K562 (cell line): ENCODE measurements around the gene NMT2. TPM values are rescaled to one million over a fixed set of nuclear protein-coding genes. Genes with fewer than 3 reads are reported as not detected.

Source experiments
- ATAC-seq: fragments of 200-7000 bp; cut with Tn5 transposase; 3 replicates; pipeline ENCODE4 v1.9.1; 2020; ENCODE audit warnings: moderate library complexity
- Bru-seq: library from RNA; stranded (reverse); fragments of 400-500 nt; gene quantifications from one replicate; lab custom pipeline; 2021; lab: Mats Ljungman, UMichigan
- BruChase-seq, 2 experiments: library from RNA; stranded (reverse); fragments of 400-500 nt; gene quantifications; one replicate each; lab custom pipeline; 2021; lab: Mats Ljungman, UMichigan
- BruUV-seq: library from RNA; stranded (reverse); fragments of 400-500 nt; replicated peaks from 2 replicates; lab custom pipeline; 2021; lab: Mats Ljungman, UMichigan
- CTCF ChIA-PET: fragments of 300-600 bp; formaldehyde crosslinking; extraction: SDS; loops from one replicate; lab custom pipeline; 2021; ENCODE audit warnings: low intra/inter-chr PET ratio; lab: Yijun Ruan, JAX
- POLR2A ChIA-PET: fragments of 300-600, 350-650 bp; sonication (Branson Sonifier 250); formaldehyde crosslinking; extraction: SDS; loops from one replicate; lab custom pipeline; 2021; ENCODE audit warnings: antibody characterized with exemption, inconsistent platforms; lab: Yijun Ruan, JAX
- DNase-seq, 4 experiments: peaks; one replicate each; pipeline versions ENCODE4 v3.0.0 to v3.0.0-alpha.2; 2011 to 2018; ENCODE audit warnings: low spot score in 3 of 4, mixed read lengths in 3 of 4; ENCODE audit errors: extremely low read depth in 1 of 4
- FAIRE-seq: peaks from 2 replicates; lab custom pipeline; 2011; peaks lifted over from hg19 to GRCh38; lab: Jason Lieb, UNC
- H2AFZ ChIP-seq: 2 replicates; pipeline ENCODE4 v1.6.0; 2011; ENCODE audit warnings: low read depth, low read length, control low read depth, inconsistent platforms
- H3K27ac ChIP-seq: fragments of 200-600 bp; 3 replicates; pipeline ENCODE4 v1.8.0; 2011; ENCODE audit warnings: low read depth, mild to moderate bottlenecking, control low read depth, inconsistent platforms, low read length, moderate library complexity, mixed read lengths; ENCODE audit errors: extremely low read depth
- H3K27me3 ChIP-seq, 2 experiments: fragments of 300-600 bp in 1 of 2; 2 replicates in 1 of 2; 3 replicates in 1 of 2; pipeline versions ENCODE4 v1.6.0 to v1.8.0; 2011; ENCODE audit warnings: inconsistent platforms in 2 of 2, low read length in 2 of 2, mild to moderate bottlenecking in 1 of 2, mixed read lengths in 1 of 2, moderate library complexity in 1 of 2; ENCODE audit not compliant: control insufficient read depth in 2 of 2, insufficient read depth in 2 of 2
- H3K36me3 ChIP-seq: fragments of 300-600 bp; 3 replicates; pipeline ENCODE4 v1.8.0; 2011; ENCODE audit warnings: mild to moderate bottlenecking, low read length, inconsistent platforms; ENCODE audit not compliant: control insufficient read depth, insufficient read depth
- H3K4me1 ChIP-seq, 2 experiments: fragments of 200-600 bp in 1 of 2; replicated peaks in 1 of 2; 2 replicates in 1 of 2; 3 replicates in 1 of 2; pipeline versions ENCODE4 v1.5.1 to v1.8.0; 2011; ENCODE audit warnings: inconsistent platforms in 2 of 2, low read length in 2 of 2, mild to moderate bottlenecking in 1 of 2, mixed read lengths in 1 of 2, moderate library complexity in 1 of 2; ENCODE audit not compliant: control insufficient read depth in 2 of 2, insufficient read depth in 2 of 2
- H3K4me2 ChIP-seq: 2 replicates; pipeline ENCODE4 v1.6.1; 2011; ENCODE audit warnings: low read length, control low read depth, inconsistent platforms, mixed read lengths; ENCODE audit not compliant: insufficient read depth
- H3K4me3 ChIP-seq: fragments of 200-600 bp; sonication (generic), shearing (Covaris generic); 2 replicates; pipeline ENCODE4 v1.5.1; 2016; ENCODE audit warnings: control low read depth, inconsistent platforms
- H3K79me2 ChIP-seq: fragments of 200-600 bp; 3 replicates; pipeline ENCODE4 v1.8.0; 2011; ENCODE audit warnings: low read length, inconsistent platforms; ENCODE audit not compliant: control insufficient read depth, insufficient read depth
- H3K9ac ChIP-seq, 2 experiments: 2 replicates each; pipeline versions ENCODE4 v1.6.0 to v1.6.1; 2011; ENCODE audit warnings: low read depth in 2 of 2, low read length in 2 of 2, control low read depth in 1 of 2, inconsistent platforms in 1 of 2, mild to moderate bottlenecking in 1 of 2, mixed read lengths in 1 of 2; ENCODE audit not compliant: insufficient read depth in 1 of 2
- H3K9me1 ChIP-seq: one replicate; pipeline ENCODE4 v1.6.0; 2011; ENCODE audit warnings: inconsistent platforms, mild to moderate bottlenecking, low read length, moderate library complexity; ENCODE audit not compliant: control insufficient read depth, insufficient read depth
- H3K9me3 ChIP-seq: replicated peaks from 2 replicates; pipeline ENCODE4 v1.5.1; 2011; ENCODE audit warnings: low read depth, low read length, inconsistent platforms; ENCODE audit not compliant: control insufficient read depth, insufficient read depth
- H4K20me1 ChIP-seq: replicated peaks from 2 replicates; pipeline ENCODE4 v1.6.1; 2011; ENCODE audit warnings: low read length, inconsistent platforms, mixed read lengths; ENCODE audit not compliant: control insufficient read depth, insufficient read depth
- BHLHE40 ChIP-seq: IDR thresholded peaks from 2 replicates; pipeline ENCODE4 v1.6.1; 2011; ENCODE audit warnings: low read length, improper control_type of control experiment
- HDAC1 ChIP-seq, 2 experiments: fragments of 450-650 bp; IDR thresholded peaks; 2 replicates each; pipeline ENCODE4 v1.6.1; 2016 to 2017; ENCODE audit warnings: inconsistent platforms in 1 of 2, mild to moderate bottlenecking in 1 of 2, moderate library complexity in 1 of 2
- SP1 ChIP-seq: sonication (generic); formaldehyde crosslinking; IDR thresholded peaks from 2 replicates; pipeline ENCODE4 v1.8.1; 2022; ENCODE audit warnings: mild to moderate bottlenecking, missing genetic modification reagents
- TOE1 ChIP-seq, 2 experiments: fragments of 450-650 bp in 1 of 2; sonication (generic) in 1 of 2; formaldehyde crosslinking in 1 of 2; IDR thresholded peaks; 2 replicates each; pipeline versions ENCODE4 v1.7.1 to v1.8.0; 2016 to 2022; ENCODE audit warnings: borderline replicate concordance in 2 of 2, mild to moderate bottlenecking in 2 of 2, antibody characterized with exemption in 1 of 2, inconsistent platforms in 1 of 2, low read depth in 1 of 2, missing genetic modification reagents in 1 of 2, moderate library complexity in 1 of 2
- WGBS: fragments of 100-300 bp; shearing (Covaris generic); methylation state at CpG from one replicate; pipeline ENCODE4 v1.1.6; 2016; ENCODE audit warnings: low coverage, mixed read lengths; ENCODE audit not compliant: insufficient coverage; ENCODE audit errors: missing lambda C conversion rate; 5-methylcytosine and 5-hydroxymethylcytosine counted together
- in situ Hi-C: fragments of 300-500 bp; cut with MboI; formaldehyde crosslinking; loops from 4 replicates; pipeline ENCODE4 v1.15.0; 2018; ENCODE audit warnings: inconsistent platforms, mixed read lengths
- intact Hi-C: fragments of 100-400 bp; cut with micrococcal nuclease; formaldehyde crosslinking; loops from 2 replicates; pipeline ENCODE4 v1.14.2; 2022
- long read RNA-seq, 3 experiments: library from polyadenylated mRNA in 2 of 3; library from RNA in 1 of 3; unstranded in 2 of 3; stranded (forward) in 1 of 3; transcript quantifications; one replicate each; pipeline ENCODE4 v2.0.0, GENCODE V29; 2019 to 2022
- polyA minus RNA-seq, 3 experiments: library from RNA; depleted of rRNA, polyadenylated mRNA; stranded (reverse); fragments of >200 nt; gene quantifications; 2 replicates each; pipeline ENCODE4 v1.2.3, GENCODE V29; 2011
- polyA plus RNA-seq, 8 experiments: library from polyadenylated mRNA; depleted of rRNA in 4 of 8; stranded (reverse) in 5 of 8; unstranded in 3 of 8; fragments of >200 nt; fragmentation: Nextera tagmentation in 2 of 8; fragmentation: Illumina TruSeq in 1 of 8; extraction: Ambion mirVana in 2 of 8; extraction: Trizol in 1 of 8; gene quantifications; 2 replicates each; pipeline versions ENCODE4 v1.2.1 to v1.2.3, GENCODE V29; 2011 to 2014; ENCODE audit warnings: inconsistent platforms in 1 of 8, missing spikeins in 1 of 8
- total RNA-seq, 7 experiments: library from RNA; depleted of rRNA in 6 of 7; stranded (reverse); fragments of >200 nt in 6 of 7; fragmentation: Illumina TruSeq in 2 of 7; extraction: Trizol in 2 of 7; gene quantifications; 2 replicates each; pipeline versions ENCODE4 v1.2.1 to v1.2.3, GENCODE V29; 2011 to 2021; ENCODE audit warnings: low replicate concordance in 1 of 7
- TF ChIP-seq, protein P1 (sequence below), 2 experiments: fragments of 450-650 bp in 1 of 2; sonication (generic) in 1 of 2; formaldehyde crosslinking in 1 of 2; IDR thresholded peaks; 2 replicates each; pipeline versions ENCODE4 v1.7.1 to v1.9.0; 2016 to 2022; ENCODE audit warnings: inconsistent platforms in 1 of 2, mild to moderate bottlenecking in 1 of 2, missing genetic modification reagents in 1 of 2

NMT2 gene
- 11.0 and 15.9 TPM in 2 replicates for total RNA-seq (2011; cell fraction: chromatin; rRNA removed; ENCODE audit: low replicate concordance)
- total RNA-seq (2011; cell fraction: nucleolus; rRNA removed) = 4.2 and 5.0 TPM in 2 replicates
- 7.9 and 12.4 TPM in 2 replicates for total RNA-seq (2011; cell fraction: nucleoplasm; rRNA removed)
- total RNA-seq (2014; rRNA removed) (10.9 and 12.7 TPM in 2 replicates), total RNA-seq (2014; rRNA removed; fragmentation: Illumina TruSeq; extraction: Trizol) (15.0 and 15.3 TPM in 2 replicates), total RNA-seq (2015; rRNA removed; fragmentation: Illumina TruSeq; extraction: Trizol) (15.3 and 15.9 TPM in 2 replicates), total RNA-seq (2021) (10.8 and 12.3 TPM in 2 replicates), polyA plus RNA-seq (2011; rRNA removed) (5.2 and 6.4 TPM in 2 replicates), polyA plus RNA-seq (2014; fragmentation: Illumina TruSeq; extraction: Trizol) (12.8 and 14.7 TPM in 2 replicates), polyA plus RNA-seq (2014; fragmentation: Nextera tagmentation; extraction: Ambion mirVana) (1 to 10 TPM; 6.9 to 8.4 TPM), polyA plus RNA-seq (2014; rRNA removed) (8.5 and 9.1 TPM in 2 replicates), polyA minus RNA-seq (2011; rRNA and poly(A)+ RNA removed) (4.6 and 9.1 TPM in 2 replicates), Bru-seq, nascent RNA (percentile 64 among the genes with signal in this experiment), BruChase-seq, experiment 1, labeled RNA remaining after a 2-hour chase (percentile 71 among the genes with signal in this experiment), BruChase-seq, experiment 2, labeled RNA remaining after a 6-hour chase (percentile 69 among the genes with signal in this experiment)
- polyA plus RNA-seq (2011; cell fraction: cytosol; rRNA removed) = 1.9 and 5.3 TPM in 2 replicates
- polyA plus RNA-seq (2011; cell fraction: nucleus; rRNA removed) = 5.3 and 8.9 TPM in 2 replicates
- polyA plus RNA-seq (2012) = 13.2 and 19.1 TPM in 2 replicates
- polyA minus RNA-seq (2011; cell fraction: cytosol; rRNA and poly(A)+ RNA removed) = 2.8 and 5.1 TPM in 2 replicates
- polyA minus RNA-seq (2011; cell fraction: nucleus; rRNA and poly(A)+ RNA removed) = 2.2 and 5.2 TPM in 2 replicates
- long read RNA-seq, experiment 1, transcript NMT2-202 (12 exons, 2,907 nt) = major isoform, 6 of 25 reads
- long read RNA-seq, experiment 1, partial matches to known transcripts = 8 of 25 reads
- long read RNA-seq, experiment 1, other reads (novel, unspliced or antisense) = 11 of 25 reads
- long read RNA-seq, experiment 2, transcript NMT2-202 (12 exons, 2,907 nt) = major isoform, 8 of 12 reads
- long read RNA-seq, experiment 2, partial matches to known transcripts = 1 of 12 reads
- long read RNA-seq, experiment 2, other reads (novel, unspliced or antisense) = 2 of 12 reads
- long read RNA-seq, experiment 3, partial matches to known transcripts = 2 of 7 reads
- long read RNA-seq, experiment 3, other reads (novel, unspliced or antisense) = 2 of 7 reads

GRCh38 chr10:15168291-15168785 lies at the start of gene NMT2:
Gene NMT2 (minus strand): TSS chr10:15168693. CDS start chr10:15168612, 81 bp downstream.
- POLR2A ChIA-PET = interaction anchor here (0.6 to 1.0 kb wide), 5 partner anchors 16 to 552 kb away, joined by 3 to 5 read pairs (median 3); partner anchors contain the start of gene SUV39H2
- peak; percentile 58 to 86 (median 72) for DNase-seq
- Histone ChIP-seq H3K4me3 (peak within 1 kb of the TSS; percentile 72), H3K27me3 (no peaks in the 10 kb centered on the region), H3K4me2 (peak within 1 kb of the TSS; percentile 92), H3K9me1 (no peaks in the 10 kb centered on the region), H3K27ac (peak within 1 kb of the TSS; percentile 65), H3K79me2 (no peaks in the 10 kb centered on the region), H3K9me3 (no peaks in the 10 kb centered on the region), H3K4me1 (peaks cover 13 to 18% of the 10 kb centered on the region in 2 experiments), H3K36me3 (no peaks in the 10 kb centered on the region), H4K20me1 (no peaks in the 10 kb centered on the region), H3K9ac (peak within 1 kb of the TSS; percentile 64 to 97), H2AFZ (peak within 1 kb of the TSS; percentile 97)
- intact Hi-C loops = no loop called here
- ATAC-seq = peak; percentile 94
- CTCF ChIA-PET = interaction anchor here (0.8 kb wide), 1 partner anchor 32 kb away, joined by 3 read pairs; no protein-coding TSS in a partner anchor
- no TSS peak for BruUV-seq
- in situ Hi-C loops = no loop called here
- WGBS = 2% methylated on average over 21 of the region's 70 CpGs
- FAIRE-seq = no peak
- TF ChIP-seq HDAC1 (IDR thresholded peaks at IDR 0.05) (peak in 1 of 2 experiments; percentile 82; a peak in 2 of 4 replicates), TOE1 (IDR thresholded peaks at IDR 0.05; ENCODE audit: borderline replicate concordance) (no peak), TOE1 (CRISPR knock-in tag; IDR thresholded peaks at IDR 0.05; ENCODE audit: borderline replicate concordance, low read depth) (peak; percentile 29; the same call in 1 of the 2 replicates), BHLHE40 (peak; percentile 85), SP1 (CRISPR knock-in tag) (peak; percentile 63)
- TF ChIP-seq, protein P1, sequence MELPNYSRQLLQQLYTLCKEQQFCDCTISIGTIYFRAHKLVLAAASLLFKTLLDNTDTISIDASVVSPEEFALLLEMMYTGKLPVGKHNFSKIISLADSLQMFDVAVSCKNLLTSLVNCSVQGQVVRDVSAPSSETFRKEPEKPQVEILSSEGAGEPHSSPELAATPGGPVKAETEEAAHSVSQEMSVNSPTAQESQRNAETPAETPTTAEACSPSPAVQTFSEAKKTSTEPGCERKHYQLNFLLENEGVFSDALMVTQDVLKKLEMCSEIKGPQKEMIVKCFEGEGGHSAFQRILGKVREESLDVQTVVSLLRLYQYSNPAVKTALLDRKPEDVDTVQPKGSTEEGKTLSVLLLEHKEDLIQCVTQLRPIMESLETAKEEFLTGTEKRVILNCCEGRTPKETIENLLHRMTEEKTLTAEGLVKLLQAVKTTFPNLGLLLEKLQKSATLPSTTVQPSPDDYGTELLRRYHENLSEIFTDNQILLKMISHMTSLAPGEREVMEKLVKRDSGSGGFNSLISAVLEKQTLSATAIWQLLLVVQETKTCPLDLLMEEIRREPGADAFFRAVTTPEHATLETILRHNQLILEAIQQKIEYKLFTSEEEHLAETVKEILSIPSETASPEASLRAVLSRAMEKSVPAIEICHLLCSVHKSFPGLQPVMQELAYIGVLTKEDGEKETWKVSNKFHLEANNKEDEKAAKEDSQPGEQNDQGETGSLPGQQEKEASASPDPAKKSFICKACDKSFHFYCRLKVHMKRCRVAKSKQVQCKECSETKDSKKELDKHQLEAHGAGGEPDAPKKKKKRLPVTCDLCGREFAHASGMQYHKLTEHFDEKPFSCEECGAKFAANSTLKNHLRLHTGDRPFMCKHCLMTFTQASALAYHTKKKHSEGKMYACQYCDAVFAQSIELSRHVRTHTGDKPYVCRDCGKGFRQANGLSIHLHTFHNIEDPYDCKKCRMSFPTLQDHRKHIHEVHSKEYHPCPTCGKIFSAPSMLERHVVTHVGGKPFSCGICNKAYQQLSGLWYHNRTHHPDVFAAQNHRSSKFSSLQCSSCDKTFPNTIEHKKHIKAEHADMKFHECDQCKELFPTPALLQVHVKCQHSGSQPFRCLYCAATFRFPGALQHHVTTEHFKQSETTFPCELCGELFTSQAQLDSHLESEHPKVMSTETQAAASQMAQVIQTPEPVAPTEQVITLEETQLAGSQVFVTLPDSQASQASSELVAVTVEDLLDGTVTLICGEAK (IDR thresholded peaks at IDR 0.05) = 0 out of 2 replicates have a peak, but pooled peaks have one; percentile 19
- TF ChIP-seq, protein P1 (CRISPR knock-in tag; IDR thresholded peaks at IDR 0.05) = no peak
